SK-MEL-5 (cell line): Measurements from ENCODE around the gene PLEKHA6. TPM values are rescaled to one million over a fixed set of nuclear protein-coding genes. Genes with fewer than 3 reads are reported as not detected.
"Not testable (repeated sequence)": the region's sequence is repeated elsewhere in the genome, so short reads cannot be mapped to it uniquely, and the experiment has no call there.

ENCODE experiments used
- DNase-seq: peaks from one replicate; pipeline ENCODE4 v3.0.0-alpha.2; 2016; ENCODE audit warnings: low read depth, low spot score
- in situ Hi-C: cut with HindIII; loops from 2 replicates; pipeline ENCODE4 v1.10.0; 2016; ENCODE audit warnings: low sequenced_read_pairs, high pct_unique_total_duplicates, low pct_unique_long_range_greater_than_20kb
- total RNA-seq: library from RNA; depleted of rRNA; stranded (reverse); fragments of >200 nt; shearing (Covaris generic); gene quantifications from 2 replicates; pipeline ENCODE4 v1.2.3, GENCODE V29; 2014

The PLEKHA6 gene
- total RNA-seq, 1 experiment from 2014 or later: not detected

DNA sequence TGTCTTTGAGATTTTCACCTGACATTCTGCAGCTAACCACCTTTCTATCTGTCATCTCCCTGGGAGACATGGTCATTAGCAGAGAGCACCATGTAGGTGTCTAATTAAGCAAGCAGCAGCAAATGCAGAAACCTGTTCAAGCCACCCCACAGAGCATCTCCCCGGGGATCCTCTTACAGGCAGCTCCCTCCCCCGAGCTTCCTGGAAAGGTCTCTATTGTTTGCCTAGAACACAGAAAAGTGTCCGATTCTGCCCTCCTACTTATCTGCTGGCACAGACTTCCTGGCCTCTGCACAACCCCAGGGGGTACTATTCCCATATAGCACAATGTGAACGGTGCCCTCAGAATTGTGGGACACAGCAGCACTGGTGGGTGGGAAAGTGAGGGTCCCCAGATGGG is 46.1 kb downstream of the PLEKHA6 start:
- in situ Hi-C loops: no loop called here
- no peak for DNase-seq

- DNase-seq, in situ Hi-C loops: not testable (repeated sequence)
Observed at GRCh38 chr1:204310970-204311369, 48.8 kb downstream of the PLEKHA6 start.

DNA sequence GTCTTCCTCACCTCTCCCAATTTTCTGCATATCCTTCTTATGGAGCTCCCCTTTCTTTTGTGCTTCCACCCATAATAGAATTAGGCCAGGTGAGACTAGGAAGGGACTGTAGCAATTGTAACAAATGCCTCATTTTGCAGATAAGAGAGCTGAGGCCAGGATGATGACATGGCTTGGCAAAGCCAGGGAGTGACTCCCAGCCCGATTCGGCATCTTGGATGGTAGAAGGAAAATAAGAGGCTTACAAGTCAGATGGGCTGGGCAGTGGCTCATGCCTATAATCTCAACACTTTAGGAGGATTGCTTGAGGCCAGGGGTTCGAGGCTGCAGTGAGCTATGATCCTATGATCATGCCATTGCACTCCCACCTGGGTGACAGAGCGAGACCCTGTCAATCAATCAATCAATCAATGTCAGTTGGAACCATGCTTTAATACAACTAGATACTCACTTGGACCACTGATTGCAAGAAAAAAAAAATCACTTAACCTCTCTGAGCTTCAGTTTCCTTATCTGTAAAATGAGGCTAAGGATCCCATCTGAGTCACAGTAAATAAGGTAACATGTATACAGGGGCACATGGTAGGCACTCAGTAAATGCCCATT is 51.6 kb downstream of the PLEKHA6 start:
- in situ Hi-C loops: no loop called here
- DNase-seq: no peak

GRCh38 chr1:204307334-204307883 is 52.3 kb downstream of the PLEKHA6 start:
- in situ Hi-C loops: no loop called here
- DNase-seq: no peak

GRCh38 chr1:204306076-204306475 is 53.7 kb downstream of the PLEKHA6 start:
- in situ Hi-C loops: no loop called here
- DNase-seq: no peak

DNA sequence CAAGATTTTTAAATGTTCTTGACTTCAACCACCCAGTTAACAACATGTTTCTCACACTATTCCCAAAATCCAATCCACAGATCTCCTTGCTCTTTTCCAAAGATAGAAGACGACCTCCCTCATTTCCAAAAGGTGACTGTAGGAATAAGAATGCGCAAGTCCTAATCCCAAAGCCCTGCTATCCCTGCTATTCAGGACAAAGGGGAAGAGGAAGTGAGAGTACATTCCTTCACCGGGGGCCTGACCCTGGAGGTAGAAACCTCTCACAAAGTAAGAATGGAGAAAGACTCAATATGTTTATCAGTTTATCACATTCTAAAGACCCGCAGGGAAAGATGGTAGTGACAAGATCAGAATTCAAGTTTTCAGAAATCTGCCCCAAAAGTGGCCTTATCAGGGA is 55.7 kb downstream of the PLEKHA6 start:
- in situ Hi-C loops: no loop called here
- DNase-seq: no peak

GRCh38 chr1:204302769-204303168 is 57.0 kb downstream of the PLEKHA6 start:
- no peak for DNase-seq
- in situ Hi-C loops: no loop called here

GRCh38 chr1:204301171-204301957 is 58.4 kb downstream of the PLEKHA6 start:
- in situ Hi-C loops: no loop called here
- no peak for DNase-seq

DNA sequence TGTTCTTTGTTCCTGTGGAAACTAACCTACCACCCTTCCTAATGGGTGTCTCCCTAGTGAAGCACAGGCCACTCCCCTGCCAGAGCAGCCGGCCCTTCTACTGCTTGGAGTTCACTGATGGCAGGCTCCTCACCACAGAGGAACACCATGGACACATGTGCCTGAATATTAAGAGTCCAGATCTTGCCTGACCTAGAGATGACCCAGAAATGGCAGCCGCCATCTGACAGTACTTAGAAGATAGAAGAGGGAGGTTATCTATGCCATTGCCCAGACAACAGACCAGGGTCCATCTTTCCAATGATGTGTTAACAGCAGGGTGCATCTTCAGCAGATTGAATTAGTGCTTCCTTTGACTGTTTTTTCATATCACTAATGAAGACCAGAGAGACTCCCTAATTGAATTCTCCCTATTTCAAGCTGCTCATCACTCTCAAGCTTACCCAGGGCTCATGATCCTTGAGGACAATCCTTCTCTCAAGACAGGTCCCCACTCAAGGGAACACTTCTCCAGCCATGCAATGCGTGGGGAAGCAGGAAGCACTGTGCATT is 59.8 kb downstream of the PLEKHA6 start:
- in situ Hi-C loops: no loop called here
- no peak for DNase-seq

GRCh38 chr1:204296431-204296988 is 63.2 kb downstream of the PLEKHA6 start:
- in situ Hi-C loops: no loop called here
- no peak for DNase-seq

GRCh38 chr1:204295671-204296070 is 64.1 kb downstream of the PLEKHA6 start:
- in situ Hi-C loops: no loop called here
- no peak for DNase-seq

- no peak for DNase-seq
- in situ Hi-C loops: no loop called here
Observed at GRCh38 chr1:204294357-204294756, 65.4 kb downstream of the PLEKHA6 start.

DNA sequence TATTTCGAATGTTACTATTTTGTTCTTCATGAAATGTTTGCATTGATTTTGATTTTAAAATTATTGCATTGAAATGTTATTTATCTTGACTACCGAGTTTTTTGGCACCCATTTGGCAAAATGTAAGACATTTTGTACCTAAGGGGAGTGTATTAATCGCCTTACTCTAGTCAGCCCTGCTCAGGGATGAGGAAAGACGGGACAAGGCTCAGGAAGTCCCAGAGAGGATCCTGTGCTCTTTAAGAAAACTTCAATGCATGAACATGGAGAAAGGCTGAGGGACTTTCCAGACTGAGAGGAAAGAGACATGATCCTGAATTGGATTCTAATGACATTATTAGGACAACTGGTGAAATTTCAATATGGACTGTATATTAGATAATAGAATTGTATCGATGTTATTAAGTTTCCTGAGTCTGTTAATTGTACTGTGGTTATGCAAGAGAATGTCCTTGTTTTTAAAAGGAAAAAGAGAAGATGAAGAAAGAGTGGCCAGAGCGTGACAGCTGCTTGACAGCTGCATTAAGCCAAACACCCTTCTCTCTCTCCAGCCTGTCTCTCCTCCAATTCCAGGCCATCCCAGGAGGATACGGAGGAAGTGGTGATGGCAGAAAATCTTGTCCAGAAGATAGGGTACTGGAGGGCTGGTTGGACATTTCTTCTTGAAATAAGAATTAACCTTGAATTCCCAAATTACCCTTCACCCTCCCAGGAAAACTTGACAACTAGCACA is 66.0 kb downstream of the PLEKHA6 start:
- DNase-seq: no peak

DNA sequence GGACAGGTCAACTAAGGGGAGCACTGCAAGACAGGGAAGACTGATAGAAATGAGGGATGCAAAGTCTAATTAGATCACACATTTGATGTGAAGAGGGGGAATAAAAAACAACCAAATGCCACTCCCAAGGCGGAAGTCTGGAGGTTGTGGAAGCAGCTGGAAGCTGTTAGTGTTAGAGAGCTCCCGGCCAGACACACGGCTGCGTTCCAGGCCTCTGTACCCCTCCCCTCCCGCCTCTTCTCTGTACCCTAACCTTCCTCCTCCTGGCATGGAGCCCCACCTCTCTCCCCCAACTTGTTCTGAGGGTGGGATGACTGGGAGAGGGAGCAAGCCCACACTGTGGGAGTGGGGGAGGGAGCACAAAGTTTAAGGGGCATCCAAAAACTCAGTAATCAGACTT is 67.0 kb downstream of the PLEKHA6 start:
- DNase-seq: no peak
- in situ Hi-C loops: no loop called here

More for the DNA sequence above, 66.0 kb downstream of the PLEKHA6 start:
- in situ Hi-C loops: no loop called here

GRCh38 chr1:204289280-204289679 is 70.4 kb downstream of the PLEKHA6 start:
- in situ Hi-C loops: no loop called here
- no peak for DNase-seq

GRCh38 chr1:204288021-204288588 is 71.6 kb downstream of the PLEKHA6 start:
- in situ Hi-C loops: no loop called here
- DNase-seq: peak; percentile 15

GRCh38 chr1:204287466-204287891 is 72.2 kb downstream of the PLEKHA6 start:
- DNase-seq: no peak
- in situ Hi-C loops: no loop called here
